NCI-H524 (cell line): ENCODE measurements around the gene TMEM165.

Experiments used
- DNase-seq, 2 experiments: peaks; one replicate each; lab custom pipeline; 2025; lab: John Stamatoyannopoulos, UW

Gene TMEM165

DNA sequence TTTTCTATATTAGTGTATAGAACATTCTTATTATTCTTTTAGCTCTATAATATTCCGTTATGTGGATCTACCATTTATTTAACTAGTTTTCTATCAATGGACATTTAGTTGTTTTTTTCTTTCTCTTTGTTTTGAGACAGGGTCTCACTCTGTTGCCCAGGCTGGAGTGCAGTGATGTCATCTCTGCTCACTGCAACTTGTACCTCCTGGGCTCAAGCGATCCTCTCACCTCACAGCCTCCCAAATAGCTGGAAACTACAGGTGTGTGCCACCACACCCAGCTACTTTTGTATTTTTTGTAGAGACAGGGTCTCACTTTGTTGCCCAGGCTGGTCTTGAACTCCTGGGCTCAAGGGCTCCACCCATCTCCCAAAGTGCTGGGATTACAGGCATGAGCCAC is 10.8 kb downstream of the TMEM165 start:
- no peak for DNase-seq

DNA sequence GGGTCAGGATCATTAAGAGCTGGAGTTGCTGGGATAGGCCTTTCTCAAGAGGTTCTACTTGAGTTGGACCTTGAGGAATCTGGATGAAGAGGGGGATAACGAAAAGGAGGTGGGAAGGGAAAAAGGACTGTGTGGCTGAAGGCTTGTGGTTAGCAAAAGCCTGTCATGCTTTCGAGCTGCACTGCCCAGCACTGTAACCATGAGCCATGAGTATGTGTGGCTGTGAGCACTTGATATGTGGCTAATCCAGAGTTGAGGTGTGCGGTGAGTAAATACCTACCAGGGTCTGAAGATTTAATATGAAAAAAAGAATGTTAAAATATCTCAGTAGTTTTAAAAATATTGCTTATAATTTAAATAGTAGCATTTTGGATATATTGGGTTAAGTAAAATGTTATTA is 11.4 kb downstream of the TMEM165 start:
- no peak for DNase-seq

DNA sequence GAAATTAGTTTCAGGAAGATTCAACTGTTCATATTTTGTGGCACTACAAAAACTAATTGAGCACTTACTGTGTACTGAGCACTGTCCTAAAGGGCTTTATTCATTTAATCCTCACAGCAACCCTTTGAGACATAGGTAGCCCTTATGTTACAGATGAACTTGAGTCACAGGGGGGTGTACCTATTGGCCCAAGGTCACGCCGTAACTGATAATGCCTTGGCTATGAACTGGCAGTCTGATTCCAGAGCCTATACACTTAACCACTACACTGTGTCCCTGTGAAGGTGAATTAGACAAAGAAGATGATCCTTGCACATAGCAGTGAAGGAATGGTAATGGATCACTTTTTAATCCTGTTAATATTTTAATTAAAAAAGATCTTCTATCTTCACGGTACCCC is 12.0 kb downstream of the TMEM165 start:
- DNase-seq = no peak

DNA sequence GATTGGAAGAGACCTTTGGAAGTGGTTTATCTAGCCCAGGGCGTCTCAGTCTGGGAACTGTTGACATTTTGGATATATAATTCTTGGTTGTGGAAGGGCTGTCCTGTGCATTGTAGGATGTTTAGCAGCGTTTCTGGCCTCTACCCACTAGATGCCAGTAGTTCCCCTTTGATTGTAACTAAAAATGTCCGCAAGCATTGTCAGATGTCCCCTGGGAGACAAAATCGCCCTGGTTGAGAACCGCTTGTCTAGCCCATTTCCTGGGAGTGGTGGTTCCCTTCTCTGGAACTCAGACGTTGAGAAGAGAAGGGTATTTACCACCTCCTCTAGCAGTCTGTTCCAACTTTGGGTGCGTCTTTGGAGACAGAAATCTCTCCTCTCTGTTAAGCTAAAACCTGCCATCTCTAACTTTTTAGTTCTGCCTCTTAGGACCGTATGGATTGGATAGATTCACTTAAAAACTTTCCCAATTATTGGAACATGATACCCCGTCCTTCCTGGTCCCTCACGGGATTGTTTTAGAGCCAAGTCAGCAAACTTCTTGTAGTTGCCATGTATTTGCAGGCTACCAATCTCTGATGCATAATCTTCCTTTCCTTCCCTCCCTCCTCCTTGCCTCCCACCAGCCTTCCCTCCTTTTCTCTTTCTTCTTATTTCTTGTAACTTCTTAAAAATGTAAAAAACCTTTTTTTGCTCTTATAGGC is 13.9 kb downstream of the TMEM165 start:
- DNase-seq = peak in 1 of 2 experiments; percentile 57

DNA sequence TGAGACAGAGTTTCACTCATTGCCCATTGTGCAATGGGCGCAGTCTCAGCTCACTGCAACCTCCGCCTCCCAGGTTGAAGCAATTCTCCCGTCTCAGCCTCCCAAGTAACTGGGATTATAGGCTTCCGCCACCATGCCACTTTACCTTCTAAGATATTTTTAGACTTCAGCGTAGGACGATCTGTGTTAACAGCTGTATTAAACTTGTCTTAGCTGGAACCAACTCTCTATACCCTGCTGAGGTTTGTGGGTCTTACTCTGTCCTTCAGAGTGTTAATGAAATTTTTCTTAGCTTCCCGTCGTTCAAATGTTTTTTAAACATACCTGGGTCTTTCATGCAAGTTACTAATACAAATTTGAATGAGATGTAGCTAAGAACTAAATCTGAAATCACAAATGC is 14.7 kb downstream of the TMEM165 start:
- no peak for DNase-seq

DNA sequence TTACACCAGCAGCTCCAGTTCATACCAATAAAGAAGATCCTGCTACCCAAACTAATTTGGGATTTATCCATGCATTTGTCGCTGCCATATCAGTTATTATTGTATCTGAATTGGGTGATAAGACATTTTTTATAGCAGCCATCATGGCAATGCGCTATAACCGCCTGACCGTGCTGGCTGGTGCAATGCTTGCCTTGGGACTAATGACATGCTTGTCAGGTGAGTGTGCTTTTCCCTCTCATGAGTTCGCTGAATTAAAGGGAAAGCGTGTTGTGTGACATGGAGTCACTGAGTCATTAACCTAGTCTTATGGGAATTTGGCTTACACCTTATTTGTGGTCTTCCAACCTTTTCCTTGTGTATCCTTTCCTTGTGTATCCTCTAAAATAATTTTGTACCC is 15.9 kb downstream of the TMEM165 start:
- DNase-seq = no peak

DNA sequence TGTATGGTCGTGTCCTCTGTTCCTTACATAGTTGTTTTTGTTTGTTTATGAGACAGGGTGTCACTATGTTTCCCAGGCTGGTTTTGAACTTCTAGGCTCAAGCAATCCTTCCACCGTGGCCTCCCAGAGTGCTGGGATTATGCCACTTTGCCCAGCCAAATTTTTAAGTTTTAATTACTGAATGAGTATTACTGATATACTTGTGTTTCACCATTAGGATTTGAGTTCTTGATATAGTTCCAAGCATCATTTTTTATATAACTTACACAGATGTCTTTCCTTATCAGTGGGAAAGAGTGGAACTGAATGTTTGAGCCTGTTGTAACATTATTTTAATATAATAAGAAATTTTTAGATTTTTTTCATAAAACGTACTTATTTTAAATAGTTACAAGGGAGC is 20.4 kb downstream of the TMEM165 start:
- no peak for DNase-seq

DNA sequence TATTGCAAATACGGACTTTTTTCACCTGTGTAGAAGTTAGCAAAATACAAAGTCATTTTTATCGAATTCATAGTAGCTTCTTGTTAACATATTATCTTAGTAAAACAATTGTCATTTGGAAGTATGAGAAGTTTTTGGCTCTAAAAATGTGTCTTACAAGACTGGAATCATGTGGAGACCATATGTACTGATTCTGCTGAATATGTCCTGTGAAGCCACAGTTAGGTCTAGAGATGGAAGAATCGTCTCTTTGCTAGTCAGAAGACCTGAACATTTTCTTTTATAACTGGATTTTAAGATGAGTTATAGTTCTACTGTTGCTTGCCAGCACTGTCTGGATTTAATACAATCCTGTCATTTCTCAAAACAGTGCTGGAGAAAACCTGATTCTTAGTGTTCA is 29.0 kb downstream of the TMEM165 start:
- no peak for DNase-seq

DNA sequence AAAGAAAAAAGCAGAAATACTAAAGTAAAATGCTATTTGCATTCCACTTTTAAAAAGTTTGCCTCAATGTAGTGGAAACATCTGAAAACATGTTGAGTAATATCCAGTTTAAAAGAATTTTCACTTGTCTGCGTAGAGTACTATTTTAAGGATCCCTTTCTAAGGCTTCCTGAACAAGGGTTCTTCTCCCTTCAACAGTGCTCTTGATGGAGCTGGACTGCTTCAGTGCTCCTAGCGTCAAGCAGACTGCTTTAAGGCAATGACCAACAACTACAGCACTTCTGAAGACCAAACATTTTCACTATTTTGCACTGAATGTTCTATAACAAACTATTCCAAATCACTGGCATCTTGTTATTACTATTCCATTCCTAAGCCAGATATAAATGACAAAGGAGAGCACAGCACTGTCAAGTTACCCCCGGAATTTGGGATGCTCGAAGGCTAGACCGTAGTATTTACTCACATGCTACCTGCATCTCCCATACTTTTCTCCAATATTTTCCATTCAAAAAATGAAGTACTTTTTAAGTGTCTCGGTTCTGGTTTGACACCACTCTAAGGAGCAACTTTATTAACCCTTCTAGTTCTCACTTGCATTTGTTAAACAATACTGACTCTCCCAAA is 36.1 kb downstream of the TMEM165 start:
- DNase-seq = no peak

DNA sequence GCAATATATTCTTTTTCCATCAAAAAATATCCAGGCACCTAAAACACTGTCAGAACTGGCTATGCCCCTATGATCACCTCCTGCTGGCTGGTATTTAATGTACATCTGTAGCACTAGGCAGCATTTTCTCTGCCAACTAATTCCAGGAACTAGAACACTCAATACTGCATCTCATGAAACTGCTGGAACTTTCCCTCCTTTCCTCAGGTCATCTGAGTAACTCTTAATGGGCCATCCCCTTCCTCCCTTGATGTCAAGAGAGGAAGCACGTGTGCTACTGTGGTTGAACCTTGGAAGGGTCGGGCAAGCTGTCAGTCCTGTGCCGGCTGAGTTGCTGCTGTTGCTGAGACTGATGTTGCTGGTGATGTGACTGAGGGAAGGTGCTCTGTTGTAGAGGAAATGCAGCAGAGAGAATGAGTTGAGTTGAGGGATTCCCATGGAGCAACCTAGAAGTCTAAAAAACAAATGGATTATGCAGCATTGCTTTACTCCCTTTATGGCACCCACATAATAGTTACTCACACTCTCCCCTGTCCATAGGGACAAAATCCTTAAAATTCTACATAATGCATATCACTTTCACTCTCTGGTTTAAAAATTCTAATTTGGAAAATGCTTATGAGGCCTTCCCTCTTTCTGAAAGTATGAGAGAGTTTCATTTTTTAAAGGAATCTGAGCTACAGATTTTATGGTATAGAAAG is 39.5 kb downstream of the TMEM165 start:
- DNase-seq = no peak

DNA sequence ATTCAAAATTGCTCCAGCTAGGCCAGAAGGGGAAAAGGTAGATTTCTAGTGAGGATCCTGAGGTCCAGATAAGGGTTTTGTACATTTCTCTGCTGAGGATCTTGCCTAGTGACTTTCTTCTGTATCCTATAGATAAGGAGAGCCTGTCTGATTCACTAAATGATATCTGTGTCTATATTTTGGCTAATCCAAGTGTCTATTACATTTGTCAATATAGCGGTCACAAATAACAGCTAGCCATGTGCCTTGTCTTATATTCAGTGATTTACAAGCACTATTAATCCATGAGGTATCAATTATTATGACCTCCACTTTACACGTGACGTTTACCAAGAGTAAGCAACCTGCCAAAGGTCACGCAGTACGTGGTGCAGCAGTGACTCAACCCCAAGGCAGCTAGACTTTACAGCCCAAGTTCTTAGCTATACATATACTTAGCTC is 41.6 kb downstream of the TMEM165 start:
- DNase-seq = no peak

DNA sequence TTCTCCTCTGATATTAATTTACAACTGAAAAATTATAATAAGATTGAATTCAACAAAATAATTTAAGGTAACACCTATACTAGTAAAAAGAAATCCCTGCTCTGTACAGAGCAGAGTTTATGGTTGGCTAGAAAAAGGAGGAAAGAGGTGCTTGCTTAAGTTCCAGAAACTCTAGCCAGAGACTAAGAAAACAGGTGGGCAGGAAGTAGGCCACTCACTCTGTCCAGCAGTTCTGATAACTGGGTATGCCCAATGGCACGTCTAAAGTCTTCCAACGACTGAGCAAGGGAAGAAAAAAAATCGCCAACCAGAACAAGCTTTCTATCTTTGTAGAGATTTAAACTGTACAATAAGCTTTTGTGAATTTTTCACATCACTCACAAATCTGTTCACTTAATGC is 42.1 kb downstream of the TMEM165 start:
- no peak for DNase-seq

DNA sequence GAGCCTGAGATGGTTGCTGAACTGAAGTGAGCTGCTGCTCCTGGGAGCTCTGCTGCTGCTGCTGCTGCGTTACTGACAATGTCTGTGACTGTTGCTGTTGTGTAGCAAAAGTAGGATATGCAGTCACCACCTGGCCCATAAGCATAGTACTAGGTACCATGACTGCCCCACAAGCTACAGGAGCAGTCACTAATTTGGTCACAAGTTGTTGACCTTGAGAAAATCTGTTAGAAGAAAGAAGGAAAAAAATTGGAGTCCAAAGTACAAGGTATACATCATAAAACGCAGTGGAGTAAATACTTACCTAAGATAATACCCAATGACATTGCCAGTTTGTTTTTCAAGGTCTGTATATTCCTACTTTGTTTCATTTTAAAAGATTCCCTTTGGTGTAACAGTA is 42.6 kb downstream of the TMEM165 start:
- DNase-seq = no peak

DNA sequence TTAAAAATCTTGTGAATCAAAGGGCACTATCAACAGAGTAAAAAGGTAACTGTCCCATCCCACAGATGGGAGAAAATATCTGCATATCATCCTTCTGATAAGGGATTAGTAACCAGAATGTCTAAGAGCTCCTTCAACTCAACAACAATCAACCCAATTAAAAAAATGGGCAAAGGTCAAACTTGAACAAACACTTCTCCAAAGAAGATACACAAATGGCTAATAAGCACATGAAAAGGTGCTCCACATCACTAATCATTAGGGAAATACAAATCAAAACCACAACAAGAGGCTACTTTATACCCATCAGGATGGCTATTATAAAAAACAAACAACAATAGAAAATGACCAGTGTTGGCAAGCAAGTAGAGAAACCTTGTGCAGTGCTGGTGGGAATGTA is 43.3 kb downstream of the TMEM165 start:
- no peak for DNase-seq

DNA sequence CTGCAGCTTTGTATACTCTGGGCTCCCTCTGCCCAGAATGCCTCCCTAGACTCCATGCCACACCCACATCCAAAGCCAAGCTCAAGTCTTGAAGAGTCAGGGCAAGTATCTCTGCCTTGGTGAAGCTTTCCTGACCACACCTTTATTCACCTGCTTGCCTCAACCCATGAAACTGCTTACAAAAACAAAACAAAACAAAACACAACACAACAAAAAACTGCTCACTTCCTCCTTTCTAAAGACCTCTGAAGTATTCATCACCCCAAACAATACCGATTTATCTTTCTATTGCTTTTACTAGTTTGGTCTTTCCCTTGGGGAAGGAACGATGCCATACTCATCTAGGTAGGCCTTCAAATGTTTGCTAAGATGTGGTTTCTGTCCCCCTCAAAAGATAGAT is 45.0 kb downstream of the TMEM165 start:
- DNase-seq = no peak

DNA sequence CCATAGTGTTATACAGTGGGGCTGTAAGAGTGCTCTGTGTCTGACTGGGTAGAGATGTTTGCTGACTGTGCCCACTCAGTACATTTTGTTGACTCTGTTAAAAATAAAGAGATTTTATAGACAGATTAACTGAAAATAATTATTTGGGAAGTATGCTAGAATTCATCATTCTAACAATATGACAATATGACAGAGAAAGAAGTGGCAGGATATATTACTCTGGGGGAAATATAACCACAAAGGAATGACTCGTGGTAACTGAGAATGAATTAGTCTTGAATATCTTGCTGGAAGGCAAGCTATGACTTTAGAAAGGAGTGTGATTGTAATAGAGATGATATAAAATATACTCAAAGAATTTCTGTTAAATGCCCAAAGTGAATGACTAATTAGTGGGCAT is 46.8 kb downstream of the TMEM165 start:
- DNase-seq = no peak

DNA sequence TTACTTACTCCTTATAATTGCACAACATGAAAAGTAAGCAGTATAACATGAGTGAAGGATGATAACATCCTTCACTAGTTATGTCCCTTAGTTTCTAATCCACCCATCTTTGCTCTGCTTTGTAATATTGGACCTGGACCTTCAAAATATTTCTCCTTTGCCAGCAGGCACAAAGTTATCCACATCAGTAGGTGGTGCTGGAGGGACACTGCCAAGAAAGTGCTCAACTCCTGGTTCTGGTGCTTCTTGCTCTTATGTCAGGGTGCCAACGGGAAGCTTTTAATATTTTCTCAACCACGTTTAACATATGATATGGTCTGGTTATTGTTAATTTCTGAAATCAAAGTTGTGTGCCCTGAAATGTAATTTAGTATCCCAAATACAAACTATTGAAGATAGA is 49.1 kb downstream of the TMEM165 start:
- DNase-seq = peak in 1 of 2 experiments; percentile 30

DNA sequence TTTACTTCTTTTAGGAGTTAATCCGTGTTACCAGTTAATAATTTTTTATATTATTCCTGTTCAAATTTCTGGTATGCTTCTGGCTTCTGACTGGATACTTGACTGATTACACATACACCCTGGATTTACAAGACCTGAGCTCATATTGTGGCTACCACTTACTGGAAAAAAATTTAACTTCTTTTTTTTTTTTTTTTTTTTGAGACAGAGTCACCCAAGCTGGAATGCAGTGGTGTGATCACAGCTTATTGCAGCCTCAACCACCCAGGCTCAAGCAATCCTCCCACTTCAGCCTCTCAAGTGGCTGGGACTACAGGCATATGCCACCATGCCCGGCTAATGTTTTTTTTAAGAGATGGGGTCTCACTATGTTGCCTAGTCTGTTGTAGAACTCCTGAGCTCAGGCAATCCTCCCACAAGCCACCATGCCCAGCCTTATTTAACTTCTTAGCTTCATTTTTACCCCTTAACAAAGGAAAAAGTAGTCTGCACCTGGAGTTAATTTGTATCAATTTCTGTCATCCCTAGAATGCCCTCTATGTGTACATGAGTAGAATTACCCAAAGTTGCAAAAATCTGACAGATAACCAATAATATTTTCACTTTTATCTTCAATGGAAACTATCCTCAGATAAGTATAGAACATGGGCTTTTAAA is 50.3 kb downstream of the TMEM165 start:
- DNase-seq = peak in 1 of 2 experiments; percentile 8

DNA sequence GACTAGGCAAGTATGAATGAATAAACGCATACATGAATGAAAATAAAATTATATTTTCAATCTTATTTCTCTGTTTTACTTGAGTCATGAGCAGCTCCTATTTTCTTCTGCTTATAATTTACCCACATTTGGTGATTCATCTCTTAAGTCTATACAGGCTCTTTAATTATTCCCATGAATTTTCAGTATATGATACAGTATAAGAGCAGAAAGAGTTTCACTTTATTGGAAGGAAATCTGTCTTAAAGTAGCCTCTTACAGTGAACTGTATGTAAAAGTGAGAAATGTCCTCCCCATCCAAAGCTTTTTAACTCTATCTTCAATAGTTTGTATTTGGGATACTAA is 50.8 kb downstream of the TMEM165 start:
- DNase-seq = no peak

DNA sequence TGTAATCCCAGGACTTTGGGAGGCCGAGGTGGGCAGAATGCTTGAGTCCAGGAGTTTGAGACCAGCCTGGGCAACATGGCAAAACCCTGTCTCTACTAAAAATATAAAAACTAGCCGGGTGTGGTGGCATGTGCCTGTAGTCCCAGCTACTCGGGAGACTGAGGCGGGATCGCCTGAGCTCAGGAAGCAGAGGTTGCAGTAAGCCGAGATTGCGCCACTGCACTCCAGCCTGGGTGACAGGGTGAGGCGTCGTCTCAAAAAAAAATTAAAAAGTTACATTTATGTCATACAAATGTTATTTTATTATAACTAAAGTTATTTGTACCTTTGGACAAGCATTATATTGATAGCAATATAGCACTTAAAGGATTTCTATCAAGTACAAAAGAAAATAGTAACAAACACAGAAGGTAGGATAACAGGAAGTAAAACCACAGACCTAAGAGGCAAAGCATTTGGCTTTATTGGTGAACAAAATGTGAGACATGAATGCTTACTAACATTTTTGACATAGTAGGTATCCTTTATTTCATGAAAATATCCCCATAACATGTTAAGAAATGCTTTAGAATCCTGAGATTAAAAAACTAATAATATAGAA is 51.5 kb downstream of the TMEM165 start:
- no peak for DNase-seq

DNA sequence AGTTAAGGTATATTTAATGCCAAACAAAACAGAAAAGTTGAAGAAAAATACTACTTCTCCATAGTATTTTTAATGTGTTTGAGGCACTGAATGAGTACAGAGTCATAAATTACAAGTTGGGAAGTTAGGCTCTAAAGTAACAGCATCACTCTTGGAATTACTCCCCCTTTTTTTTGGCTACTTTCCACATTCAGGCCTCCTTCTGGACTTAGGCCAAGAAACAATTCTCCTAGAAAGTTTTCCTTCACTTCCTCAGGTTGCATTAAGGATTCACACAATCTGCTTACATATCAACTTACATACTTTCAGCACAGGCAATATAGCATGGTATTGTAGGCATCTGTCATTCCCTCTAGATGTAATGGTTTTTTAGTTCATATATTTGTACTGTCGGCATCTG is 52.1 kb downstream of the TMEM165 start:
- peak; percentile 17 to 84 for DNase-seq

DNA sequence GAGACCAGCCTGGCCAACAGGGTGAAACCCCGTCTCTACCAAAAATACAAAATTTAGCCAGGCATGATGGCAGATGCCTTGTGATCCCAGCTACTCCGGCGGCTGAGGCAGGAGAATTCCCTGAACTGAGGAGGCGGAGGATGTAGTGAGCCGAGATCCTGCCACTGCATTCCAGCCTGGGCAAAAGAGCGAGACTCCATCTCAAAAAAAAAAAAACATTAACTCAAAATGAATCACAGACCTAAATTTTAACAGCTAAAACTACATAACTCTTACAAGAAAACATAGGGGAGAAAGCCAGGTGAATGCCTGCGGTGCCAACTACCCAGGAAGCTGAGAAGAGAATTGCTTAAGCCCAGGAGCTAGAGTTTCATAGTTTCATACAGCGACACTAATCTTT is 54.8 kb downstream of the TMEM165 start:
- DNase-seq = no peak

DNA sequence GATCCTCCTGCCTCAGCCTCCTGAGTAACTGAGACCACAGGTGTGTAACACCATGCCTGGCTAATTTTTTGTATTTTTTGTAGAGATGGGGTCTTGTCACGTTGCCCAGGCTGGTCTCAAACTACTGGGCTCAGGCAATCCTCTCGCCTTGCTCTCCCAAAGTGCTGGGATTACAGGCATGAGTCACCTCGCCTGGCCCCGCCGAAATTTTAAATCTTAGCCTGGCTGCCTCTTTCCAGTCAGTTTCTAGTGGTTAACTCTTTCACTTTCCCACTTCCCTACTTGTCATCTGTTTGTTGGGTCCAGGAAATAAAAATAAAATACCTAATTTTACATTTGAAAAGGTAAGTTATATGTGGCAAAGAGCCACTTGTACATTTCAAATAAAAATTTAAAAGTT is 62.4 kb downstream of the TMEM165 start:
- no peak for DNase-seq
